ENCODE results near the gene SYDE2.

GRCh38 chr1:85184245-85184644, 16.6 kb downstream of the SYDE2 start:
- TF ChIP-seq, protein P1, sequence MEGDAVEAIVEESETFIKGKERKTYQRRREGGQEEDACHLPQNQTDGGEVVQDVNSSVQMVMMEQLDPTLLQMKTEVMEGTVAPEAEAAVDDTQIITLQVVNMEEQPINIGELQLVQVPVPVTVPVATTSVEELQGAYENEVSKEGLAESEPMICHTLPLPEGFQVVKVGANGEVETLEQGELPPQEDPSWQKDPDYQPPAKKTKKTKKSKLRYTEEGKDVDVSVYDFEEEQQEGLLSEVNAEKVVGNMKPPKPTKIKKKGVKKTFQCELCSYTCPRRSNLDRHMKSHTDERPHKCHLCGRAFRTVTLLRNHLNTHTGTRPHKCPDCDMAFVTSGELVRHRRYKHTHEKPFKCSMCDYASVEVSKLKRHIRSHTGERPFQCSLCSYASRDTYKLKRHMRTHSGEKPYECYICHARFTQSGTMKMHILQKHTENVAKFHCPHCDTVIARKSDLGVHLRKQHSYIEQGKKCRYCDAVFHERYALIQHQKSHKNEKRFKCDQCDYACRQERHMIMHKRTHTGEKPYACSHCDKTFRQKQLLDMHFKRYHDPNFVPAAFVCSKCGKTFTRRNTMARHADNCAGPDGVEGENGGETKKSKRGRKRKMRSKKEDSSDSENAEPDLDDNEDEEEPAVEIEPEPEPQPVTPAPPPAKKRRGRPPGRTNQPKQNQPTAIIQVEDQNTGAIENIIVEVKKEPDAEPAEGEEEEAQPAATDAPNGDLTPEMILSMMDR (conservative IDR thresholded peaks at IDR 0.05): no peak
- TF ChIP-seq ZFX (IDR thresholded peaks at IDR 0.05): no peak

Measured in C4-2B (cell line).